GM12892 (cell line): ENCODE data around the gene INVS.
A peak's percentile ranks its signal among the peaks of the same experiment; 100 is the strongest.
"Not testable (repeated sequence)": the region's sequence is repeated elsewhere in the genome, so short reads cannot be mapped to it uniquely, and the experiment has no call there.

Source experiments
- DNase-seq: peaks from one replicate; pipeline ENCODE4 v3.0.0; 2011; ENCODE audit not compliant: insufficient read length
- FAIRE-seq: peaks from 2 replicates; lab custom pipeline; 2011; peaks lifted over from hg19 to GRCh38; lab: Jason Lieb, UNC
- POLR2A ChIP-seq: IDR thresholded peaks from 2 replicates; pipeline ENCODE4 v1.6.1; 2011; ENCODE audit warnings: low read depth, low read length, control low read depth
- POLR2AphosphoS5 ChIP-seq: IDR thresholded peaks from 2 replicates; pipeline ENCODE4 v1.6.1; 2011; ENCODE audit warnings: low read depth, low read length, control low read depth
- TAF1 ChIP-seq: IDR thresholded peaks from 2 replicates; pipeline ENCODE4 v1.6.1; 2011; ENCODE audit warnings: low read depth, mild to moderate bottlenecking, control low read depth, low read length, borderline replicate concordance

INVS gene

DNA sequence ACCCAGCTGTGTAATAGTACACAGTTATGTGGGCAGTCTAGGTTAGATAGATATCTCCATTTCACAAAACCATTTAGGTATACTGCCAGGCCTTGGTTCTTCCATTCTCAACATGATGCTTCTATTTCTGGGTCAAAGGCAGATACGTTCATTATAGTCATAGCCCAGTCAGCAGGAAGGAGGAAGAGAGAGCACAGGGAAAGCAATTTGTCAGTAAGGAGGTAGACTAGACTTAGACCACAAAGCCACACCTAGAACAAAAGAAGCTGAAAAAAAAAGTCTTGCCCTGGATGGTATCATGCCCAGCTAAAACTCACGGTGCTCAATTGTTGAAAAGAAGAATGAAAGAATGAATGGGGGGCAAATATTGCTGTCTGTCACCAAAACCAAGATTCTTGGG is 7.6 kb downstream of the INVS start:
- TF ChIP-seq POLR2A, result no peak
- TF ChIP-seq TAF1, result no peak
- TF ChIP-seq POLR2AphosphoS5, result no peak
- no peak for DNase-seq
- FAIRE-seq, result no peak

GRCh38 chr9:100108559-100108958 is 9.5 kb downstream of the INVS start:
- no peak for TF ChIP-seq POLR2A
- no peak for TF ChIP-seq POLR2AphosphoS5
- no peak for TF ChIP-seq TAF1
- no peak for DNase-seq
- FAIRE-seq, result no peak

DNA sequence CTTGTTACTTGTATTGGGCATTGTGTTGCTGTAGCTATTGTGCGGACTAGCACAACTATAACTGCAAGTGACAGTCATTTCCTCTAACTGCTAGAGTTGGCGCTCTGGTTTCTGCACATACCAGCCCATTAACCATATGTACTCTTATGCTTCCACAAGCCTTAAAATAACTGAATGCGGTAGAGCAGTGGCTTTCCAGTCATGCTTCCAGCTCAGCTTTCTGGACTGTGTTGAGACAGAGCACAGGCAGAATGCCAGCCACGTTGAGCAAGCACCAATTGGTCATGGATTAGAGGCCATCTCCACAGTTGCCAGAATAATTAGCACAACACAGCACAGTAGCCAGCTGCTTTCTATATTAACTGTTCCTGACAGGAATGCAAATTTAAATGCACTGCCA is 12.2 kb downstream of the INVS start:
- FAIRE-seq, result no peak
- no peak for DNase-seq
- TF ChIP-seq TAF1, result no peak
- TF ChIP-seq POLR2A, result no peak
- no peak for TF ChIP-seq POLR2AphosphoS5

GRCh38 chr9:100112677-100113336 is 13.8 kb downstream of the INVS start:
- DNase-seq, result no peak
- no peak for TF ChIP-seq POLR2AphosphoS5
- TF ChIP-seq TAF1, result no peak
- no peak for TF ChIP-seq POLR2A
- peak; percentile 63 for FAIRE-seq

DNA sequence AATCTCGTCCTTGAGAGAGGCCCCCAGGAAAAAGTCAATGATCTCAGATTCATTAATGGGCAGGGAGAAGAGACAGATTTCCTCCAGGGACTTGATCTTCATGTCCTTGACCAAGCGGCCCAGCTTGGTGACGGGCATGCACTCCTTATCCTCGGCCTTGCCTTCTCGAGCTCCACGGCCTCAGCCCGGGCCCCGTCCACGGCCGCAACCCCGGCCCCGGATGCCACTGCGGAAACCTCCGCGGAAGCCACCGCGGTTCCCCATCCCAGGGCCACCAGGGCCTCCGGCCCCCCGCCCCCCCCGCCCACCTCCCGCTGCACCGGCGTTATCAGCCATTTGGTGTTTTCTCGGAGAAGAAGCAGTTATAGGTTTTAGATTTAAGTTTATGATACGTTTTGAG is 18.3 kb downstream of the INVS start:
- TF ChIP-seq POLR2A (no peak), POLR2AphosphoS5 (no peak), TAF1 (no peak)
- FAIRE-seq (no peak), DNase-seq (no peak)

GRCh38 chr9:100120286-100120685 is 21.2 kb downstream of the INVS start:
- no peak for FAIRE-seq
- TF ChIP-seq TAF1, result no peak
- TF ChIP-seq POLR2A, result no peak
- no peak for TF ChIP-seq POLR2AphosphoS5
- DNase-seq, result no peak

DNA sequence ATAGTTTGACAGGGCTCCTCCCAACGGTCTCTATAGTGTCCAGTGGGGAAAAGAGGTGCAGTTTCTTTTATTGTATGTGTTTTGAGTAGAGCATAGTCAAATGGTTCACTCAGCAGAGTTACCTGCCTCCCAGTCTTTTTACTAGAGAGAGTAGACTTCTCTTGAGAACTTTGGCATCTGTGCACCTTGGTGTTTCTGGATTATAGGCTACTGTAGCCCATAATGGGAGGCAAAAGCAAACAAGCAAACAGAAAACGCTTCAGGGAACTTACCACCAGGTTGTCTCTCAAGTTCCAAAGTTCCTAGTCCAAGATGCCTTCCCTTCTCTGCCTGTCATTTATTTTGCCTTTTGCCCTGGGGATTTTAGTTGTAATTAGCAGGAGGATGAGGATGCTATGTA is 26.2 kb downstream of the INVS start:
- DNase-seq (no peak), FAIRE-seq (no peak)
- TF ChIP-seq POLR2A (no peak), POLR2AphosphoS5 (no peak), TAF1 (no peak)

- DNase-seq, result no peak
- no peak for TF ChIP-seq TAF1
- no peak for FAIRE-seq
These were observed 26.9 kb downstream of the INVS start for GRCh38 chr9:100125910-100126309.

- FAIRE-seq (no peak), DNase-seq (no peak)
- TF ChIP-seq POLR2A (no peak), POLR2AphosphoS5 (no peak), TAF1 (no peak)
These were observed 27.4 kb downstream of the INVS start for GRCh38 chr9:100126423-100126822.

- FAIRE-seq (no peak), DNase-seq (no peak)
- TF ChIP-seq TAF1 (no peak), POLR2AphosphoS5 (no peak), POLR2A (no peak)
These were observed 30.7 kb downstream of the INVS start for GRCh38 chr9:100129772-100130171.

DNA sequence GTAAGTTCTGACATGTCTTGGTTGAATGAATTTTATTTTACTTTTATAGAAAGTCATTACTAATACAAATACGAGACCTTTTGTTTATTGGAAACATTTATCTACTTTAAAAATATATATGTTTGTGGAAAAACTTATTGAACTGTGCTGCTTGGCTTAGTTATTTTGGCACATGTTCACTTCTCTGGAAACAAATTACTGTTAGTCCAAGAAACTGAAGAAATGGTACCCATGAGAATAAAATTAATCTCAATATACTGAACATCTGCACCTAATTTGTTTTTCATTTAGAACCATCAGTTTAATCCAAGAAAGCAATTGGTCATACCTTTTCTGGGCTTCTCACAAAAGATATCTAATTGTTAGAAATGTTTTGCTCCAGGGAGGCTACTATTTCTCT is 32.2 kb downstream of the INVS start:
- no peak for FAIRE-seq
- TF ChIP-seq POLR2A (no peak), TAF1 (no peak), POLR2AphosphoS5 (no peak)
- no peak for DNase-seq

- DNase-seq (no peak), FAIRE-seq (no peak)
- no peak for TF ChIP-seq TAF1
- TF ChIP-seq POLR2A, result no peak
- TF ChIP-seq POLR2AphosphoS5, result no peak
These were observed 32.9 kb downstream of the INVS start for GRCh38 chr9:100131875-100132430.

GRCh38 chr9:100134731-100135130 is 35.7 kb downstream of the INVS start:
- TF ChIP-seq TAF1 (no peak), POLR2A (no peak), POLR2AphosphoS5 (no peak)
- FAIRE-seq, result no peak
- DNase-seq, result no peak

DNA sequence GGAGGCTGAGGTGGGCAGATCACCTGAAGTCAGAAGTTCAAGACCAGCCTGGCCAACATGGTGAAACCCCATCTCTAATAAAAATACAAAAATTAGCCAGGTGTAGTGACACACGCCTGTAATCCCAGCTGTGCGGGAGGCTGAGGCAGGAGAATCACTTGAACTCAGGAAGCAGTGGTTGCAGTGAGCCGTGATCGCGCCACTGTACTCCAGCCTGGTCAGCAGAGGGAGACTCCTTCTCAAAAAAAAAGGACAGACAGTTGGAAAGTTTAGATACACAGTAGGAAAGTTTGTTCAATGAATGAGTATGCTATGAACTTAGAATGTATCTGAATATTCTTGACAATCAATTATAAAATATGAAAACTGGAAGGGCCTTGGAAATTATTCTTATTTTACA is 37.8 kb downstream of the INVS start:
- not testable (repeated sequence) for DNase-seq, FAIRE-seq

DNA sequence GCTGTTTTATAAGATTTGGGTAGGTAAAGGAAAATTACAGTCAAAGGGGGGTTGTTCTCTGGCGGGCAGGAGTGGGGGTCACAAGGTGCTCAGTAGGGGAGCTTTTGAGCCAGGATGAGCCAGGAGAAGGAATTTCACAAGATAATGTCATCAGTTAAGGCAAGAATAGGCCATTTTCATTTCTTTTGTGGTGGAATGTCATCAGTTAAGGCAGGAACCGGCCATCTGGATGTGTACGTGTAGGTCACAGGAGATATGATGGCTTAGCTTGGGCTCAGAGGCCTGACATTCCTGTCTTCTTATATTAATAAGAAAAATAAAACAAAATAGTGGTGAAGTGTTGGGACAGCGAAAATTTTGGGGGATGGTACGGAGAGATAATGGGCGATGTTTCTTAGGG is 41.3 kb downstream of the INVS start:
- not testable (repeated sequence) for DNase-seq, FAIRE-seq

DNA sequence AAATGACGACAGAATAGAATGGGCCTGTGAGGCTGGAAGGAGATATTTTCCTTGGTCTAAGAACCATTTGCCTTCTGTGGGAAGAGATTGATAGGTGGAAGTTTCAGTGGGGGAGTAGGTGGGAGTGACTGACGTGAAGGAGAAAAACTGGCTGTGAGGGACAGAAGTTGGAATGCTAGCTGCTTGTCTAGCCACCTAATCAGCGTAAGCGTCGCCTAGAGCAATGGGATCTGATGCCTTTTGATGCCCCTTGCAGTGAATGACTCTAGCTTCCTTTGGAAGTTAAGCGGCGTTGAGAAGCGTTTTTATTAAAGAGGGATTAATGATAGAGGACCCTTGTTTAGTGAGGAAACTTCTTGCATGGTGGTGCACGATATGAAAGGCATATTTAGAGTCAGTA is 42.8 kb downstream of the INVS start:
- not testable (repeated sequence) for FAIRE-seq, DNase-seq

- FAIRE-seq, DNase-seq: not testable (repeated sequence)
These were observed 46.3 kb downstream of the INVS start for GRCh38 chr9:100145167-100145934.
